ENCODE results near the gene KLHL10.

Gene KLHL10

DNA sequence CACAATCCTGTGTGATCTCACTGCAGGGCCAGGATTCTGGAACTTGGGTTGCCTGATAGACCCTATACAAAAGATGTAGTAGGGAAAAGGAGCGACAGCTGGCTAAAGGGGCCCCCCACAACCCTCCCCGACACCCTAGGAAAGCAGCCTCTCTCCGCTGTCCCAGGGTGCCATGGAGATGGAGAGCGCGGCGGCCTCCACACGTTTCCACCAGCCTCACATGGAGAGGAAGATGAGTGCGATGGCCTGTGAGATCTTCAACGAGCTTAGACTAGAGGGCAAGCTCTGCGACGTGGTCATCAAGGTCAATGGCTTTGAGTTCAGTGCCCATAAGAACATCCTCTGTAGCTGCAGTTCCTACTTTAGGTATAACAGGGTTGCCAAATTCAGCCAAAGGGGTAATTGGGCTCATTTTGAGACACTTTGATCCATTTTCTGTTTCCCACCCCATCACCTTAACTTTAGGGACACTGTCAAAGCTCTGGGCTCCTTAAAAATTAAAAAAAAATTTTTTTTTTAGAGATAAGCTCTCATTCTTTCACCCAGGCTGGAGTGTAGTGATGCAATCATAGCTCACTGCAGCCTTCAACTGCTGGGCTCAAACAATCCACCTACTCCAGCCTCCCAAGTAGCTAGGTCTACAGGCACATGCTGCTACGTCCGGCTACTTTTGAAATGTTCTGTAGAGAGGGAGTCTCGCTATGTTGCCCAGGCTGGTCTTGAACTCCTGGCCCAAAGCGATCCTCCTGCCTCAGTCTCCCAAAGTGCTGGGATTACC, at the start of gene KLHL10:
Gene KLHL10, plus strand, starts transcription at position 65 of the 778 bp plus-strand sequence. Its CDS starts 108 bp downstream, at position 173.
- H3K36me3 ChIP-seq (ENCODE audit: control insufficient read depth, insufficient read depth, low read length), result peaks cover 8% of the 10 kb centered on the region
- H3K4me3 ChIP-seq (ENCODE audit: low read depth, low read length), result no peak within 1 kb of the TSS
- H3K9ac ChIP-seq (ENCODE audit: low read depth, low read length), result no peak within 1 kb of the TSS
- no peak within 1 kb of the TSS for H3K27ac ChIP-seq (ENCODE audit: low read depth, low read length)
- no peaks in the 10 kb centered on the region for H3K9me3 ChIP-seq (ENCODE audit: control insufficient read depth, insufficient read depth, low read length)
- H3K27me3 ChIP-seq (ENCODE audit: control insufficient read depth, insufficient read depth, low read length), result peaks cover 7% of the 10 kb centered on the region
- H3K4me1 ChIP-seq (ENCODE audit: control insufficient read depth, insufficient read depth, low read length), result peaks cover 6% of the 10 kb centered on the region; the same call in 1 of the 2 replicates

DNA sequence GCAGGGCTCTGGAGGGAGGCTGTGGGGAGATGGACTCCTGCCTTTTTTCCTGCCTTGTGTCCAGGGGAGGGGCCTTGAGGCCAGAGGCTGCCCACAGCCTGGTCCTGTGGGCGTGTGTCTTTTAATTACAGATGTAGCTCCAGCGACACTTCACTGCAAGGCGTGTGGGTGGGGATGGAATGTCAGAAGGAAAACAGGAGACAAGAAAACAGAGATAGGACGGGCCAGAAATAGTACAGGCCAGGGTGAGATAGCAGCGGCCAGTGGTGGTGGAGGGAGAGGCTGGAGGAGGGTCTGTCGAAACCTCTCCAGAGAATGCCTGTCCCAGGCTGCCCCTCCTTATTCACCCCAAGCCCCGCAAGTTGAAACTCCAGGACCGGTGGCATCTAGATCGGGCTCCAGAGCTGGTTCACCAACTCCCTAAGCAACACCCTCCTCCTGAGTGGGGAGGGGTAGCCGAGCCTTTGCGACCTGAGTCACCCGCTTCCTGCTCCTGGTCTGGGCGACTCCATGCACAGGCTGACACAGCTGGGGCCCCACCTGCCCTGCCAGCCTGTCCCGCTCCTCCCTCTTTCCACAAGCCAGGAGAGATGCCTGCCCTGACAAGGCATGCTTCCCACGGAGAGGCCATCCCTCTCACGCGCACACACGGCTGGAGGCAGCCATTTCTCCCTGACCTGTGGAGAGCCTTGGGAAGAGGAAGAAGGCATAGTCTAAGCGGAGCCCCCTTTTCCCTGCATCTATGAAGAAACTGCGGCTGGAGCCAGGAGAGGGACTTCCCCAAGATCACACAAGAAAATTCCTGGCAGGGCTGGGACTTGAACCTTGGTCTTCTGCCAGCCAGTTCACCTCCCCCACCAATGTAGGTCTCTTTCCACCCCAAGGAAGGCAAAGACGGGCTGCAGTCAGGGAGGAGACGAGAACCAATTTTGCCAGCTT, 44.5 kb upstream of the KLHL10 start:
- Histone ChIP-seq H3K4me3 (ENCODE audit: low read depth, low read length) (peak overlapping the region; percentile 41), H3K4me1 (ENCODE audit: control insufficient read depth, insufficient read depth, low read length) (peaks cover 19% of the 10 kb centered on the region), H3K27ac (ENCODE audit: low read depth, low read length) (peak overlapping the region; percentile 80), H3K9me3 (ENCODE audit: control insufficient read depth, insufficient read depth, low read length) (no peaks in the 10 kb centered on the region), H3K9ac (ENCODE audit: low read depth, low read length) (no peak overlapping the region), H3K27me3 (ENCODE audit: control insufficient read depth, insufficient read depth, low read length) (peaks cover 17% of the 10 kb centered on the region), H3K36me3 (ENCODE audit: control insufficient read depth, insufficient read depth, low read length) (no peaks in the 10 kb centered on the region)

DNA sequence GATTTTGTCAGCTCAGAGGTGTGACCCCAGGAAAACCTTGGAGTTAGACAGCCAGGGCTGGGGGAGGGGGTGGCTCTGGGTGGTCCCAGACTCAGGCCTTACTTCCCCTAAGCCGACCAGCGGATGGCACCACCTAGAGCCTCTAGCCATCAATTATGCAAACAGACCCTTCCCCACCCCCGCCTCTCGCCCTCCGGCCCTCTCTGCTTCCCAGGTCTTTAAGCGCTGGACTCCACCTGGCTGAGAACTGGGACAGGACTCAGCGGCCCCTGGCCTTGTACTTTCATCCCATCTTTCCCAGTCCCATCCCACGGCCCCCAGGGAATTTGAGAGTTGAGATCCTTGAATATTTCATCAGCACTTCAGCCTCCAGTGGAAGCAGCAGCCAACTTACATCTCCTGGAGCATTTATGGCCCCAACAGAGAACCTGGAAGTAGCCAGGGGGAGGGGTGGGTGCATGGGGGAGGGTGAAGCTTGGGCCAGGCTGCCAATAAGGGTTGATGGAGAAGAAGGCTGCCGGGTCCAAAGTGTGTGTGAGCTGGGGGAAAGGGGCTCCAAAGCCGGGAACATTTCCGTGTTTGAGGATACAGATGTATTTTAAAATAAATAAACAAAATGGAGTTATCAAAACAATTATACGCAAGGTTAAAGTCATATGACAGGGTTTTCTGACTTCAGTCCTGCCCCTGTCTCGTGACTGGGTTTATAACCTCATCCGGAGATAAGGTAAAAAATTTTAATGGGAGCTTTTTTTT, 43.7 kb upstream of the KLHL10 start:
- peaks cover 19% of the 10 kb centered on the region for H3K4me1 ChIP-seq (ENCODE audit: control insufficient read depth, insufficient read depth, low read length)
- H3K9me3 ChIP-seq (ENCODE audit: control insufficient read depth, insufficient read depth, low read length), result no peaks in the 10 kb centered on the region
- H3K9ac ChIP-seq (ENCODE audit: low read depth, low read length), result no peak overlapping the region
- peak overlapping the region; percentile 41 for H3K4me3 ChIP-seq (ENCODE audit: low read depth, low read length)
- H3K27me3 ChIP-seq (ENCODE audit: control insufficient read depth, insufficient read depth, low read length), result peaks cover 17% of the 10 kb centered on the region
- H3K27ac ChIP-seq (ENCODE audit: low read depth, low read length), result peak overlapping the region; percentile 80
- H3K36me3 ChIP-seq (ENCODE audit: control insufficient read depth, insufficient read depth, low read length), result no peaks in the 10 kb centered on the region

DNA sequence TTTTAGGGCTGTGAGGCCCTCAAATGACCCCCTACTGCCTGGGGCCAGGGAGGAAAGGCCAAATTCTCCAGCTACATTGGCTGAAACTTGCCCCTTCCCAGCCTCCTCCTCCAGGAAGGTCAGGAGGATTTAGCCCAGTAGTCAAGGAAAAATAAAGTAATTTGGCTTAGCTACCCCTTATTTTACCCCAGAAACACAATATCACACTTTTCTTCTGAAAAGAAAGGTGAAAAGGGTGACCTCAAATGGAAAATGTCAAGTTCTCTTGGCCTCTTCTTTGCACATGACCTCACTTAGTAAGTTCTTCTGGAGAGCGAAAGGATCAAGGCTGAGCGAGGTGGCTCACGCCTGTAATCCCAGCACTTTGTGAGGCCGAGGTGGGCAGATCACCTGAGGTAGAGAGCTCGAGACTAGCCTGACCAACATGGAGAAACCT, 43.1 kb upstream of the KLHL10 start:
- no peak overlapping the region for H3K27ac ChIP-seq (ENCODE audit: low read depth, low read length)
- H3K4me1 ChIP-seq (ENCODE audit: control insufficient read depth, insufficient read depth, low read length), result peaks cover 19% of the 10 kb centered on the region
- H3K4me3 ChIP-seq (ENCODE audit: low read depth, low read length), result no peak overlapping the region
- no peaks in the 10 kb centered on the region for H3K9me3 ChIP-seq (ENCODE audit: control insufficient read depth, insufficient read depth, low read length)
- peaks cover 17% of the 10 kb centered on the region for H3K27me3 ChIP-seq (ENCODE audit: control insufficient read depth, insufficient read depth, low read length)
- H3K9ac ChIP-seq (ENCODE audit: low read depth, low read length), result no peak overlapping the region
- no peaks in the 10 kb centered on the region for H3K36me3 ChIP-seq (ENCODE audit: control insufficient read depth, insufficient read depth, low read length)

DNA sequence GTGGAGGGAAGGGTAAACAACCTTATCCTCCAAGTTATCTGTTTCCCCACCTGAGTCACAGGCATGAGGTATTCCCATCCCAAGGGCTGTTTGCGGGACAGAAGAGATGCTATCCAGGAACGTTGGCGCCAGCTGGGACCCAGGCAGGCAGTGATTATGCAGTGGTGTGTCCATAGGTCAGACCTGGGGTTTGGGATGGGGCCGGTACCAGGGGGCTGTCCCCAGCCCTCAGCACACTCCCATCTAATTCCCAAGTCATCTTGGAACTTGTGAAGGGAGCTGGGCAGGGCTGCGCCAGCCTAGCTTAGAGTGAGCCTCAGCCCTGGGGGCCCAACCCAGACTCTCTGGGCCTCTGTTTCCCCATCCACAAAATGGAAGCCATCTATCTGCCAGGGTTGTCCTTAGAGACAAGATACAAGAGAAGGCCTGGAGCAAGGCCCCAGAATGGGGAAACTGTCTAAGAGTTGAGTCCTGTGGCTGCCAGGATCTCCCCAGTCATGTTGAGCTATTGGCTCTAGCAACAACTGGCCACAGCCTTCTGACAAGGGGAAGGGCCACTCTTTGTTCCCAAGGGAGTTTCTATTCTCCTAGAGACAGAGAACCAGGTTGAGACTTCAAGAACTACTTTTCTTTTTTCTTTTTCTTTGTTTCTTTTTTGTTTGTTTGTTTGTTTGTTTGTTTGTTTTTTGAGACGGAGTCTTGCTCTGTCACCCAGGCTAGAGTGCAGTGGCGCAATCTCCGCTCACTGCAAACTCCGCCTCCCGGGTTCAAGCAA, 41.3 kb upstream of the KLHL10 start:
- Histone ChIP-seq H3K27ac (ENCODE audit: low read depth, low read length) (no peak overlapping the region), H3K4me3 (ENCODE audit: low read depth, low read length) (no peak overlapping the region), H3K36me3 (ENCODE audit: control insufficient read depth, insufficient read depth, low read length) (no peaks in the 10 kb centered on the region), H3K27me3 (ENCODE audit: control insufficient read depth, insufficient read depth, low read length) (peaks cover 17% of the 10 kb centered on the region), H3K9me3 (ENCODE audit: control insufficient read depth, insufficient read depth, low read length) (no peaks in the 10 kb centered on the region), H3K9ac (ENCODE audit: low read depth, low read length) (no peak overlapping the region), H3K4me1 (ENCODE audit: control insufficient read depth, insufficient read depth, low read length) (peaks cover 24% of the 10 kb centered on the region)

DNA sequence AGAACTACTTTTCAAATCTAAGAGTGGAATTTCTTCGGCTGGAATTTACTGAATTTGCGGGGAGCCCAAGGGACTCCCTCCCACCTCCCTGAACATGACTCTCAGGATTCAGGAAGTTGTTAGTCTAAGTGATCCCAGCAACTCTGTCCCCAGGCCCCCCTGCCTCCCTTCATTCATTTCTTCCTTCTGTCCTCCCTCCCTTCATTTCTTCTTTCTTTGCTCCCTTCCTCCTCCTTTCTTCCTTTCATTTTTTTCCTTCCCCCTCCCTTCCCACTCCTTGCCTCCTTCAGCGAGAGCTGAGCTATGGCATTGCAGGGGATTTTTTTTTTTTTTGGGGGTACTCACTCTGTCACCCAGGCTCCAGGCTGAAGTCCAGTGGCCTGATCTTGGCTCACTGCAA, 40.2 kb upstream of the KLHL10 start:
- Histone ChIP-seq H3K27ac (ENCODE audit: low read depth, low read length) (no peak overlapping the region), H3K36me3 (ENCODE audit: control insufficient read depth, insufficient read depth, low read length) (no peaks in the 10 kb centered on the region), H3K4me1 (ENCODE audit: control insufficient read depth, insufficient read depth, low read length) (peaks cover 26% of the 10 kb centered on the region)

DNA sequence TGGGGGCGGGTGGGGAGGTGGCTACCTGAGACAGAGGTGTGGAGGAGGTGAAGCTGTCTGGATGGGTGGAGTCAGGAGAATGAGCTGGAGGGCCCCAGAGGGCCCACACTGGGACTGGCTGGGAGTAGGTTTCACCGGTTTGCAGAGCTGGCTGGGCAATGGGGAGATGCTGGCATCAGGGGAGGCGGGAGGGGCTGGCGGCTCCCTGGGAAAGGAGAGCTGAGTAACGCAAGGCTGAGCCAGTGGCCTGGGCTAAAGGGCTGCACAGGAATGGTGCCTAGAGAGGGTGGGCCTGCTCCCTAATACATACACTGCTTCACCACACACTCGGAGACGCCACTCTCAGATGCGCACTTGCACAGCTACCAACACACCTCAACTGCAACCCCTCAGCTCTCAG, 38.3 kb upstream of the KLHL10 start:
- Histone ChIP-seq H3K27ac (ENCODE audit: low read depth, low read length) (no peak overlapping the region), H3K4me3 (ENCODE audit: low read depth, low read length) (no peak overlapping the region), H3K4me1 (ENCODE audit: control insufficient read depth, insufficient read depth, low read length) (peaks cover 9% of the 10 kb centered on the region), H3K9me3 (ENCODE audit: control insufficient read depth, insufficient read depth, low read length) (no peaks in the 10 kb centered on the region), H3K36me3 (ENCODE audit: control insufficient read depth, insufficient read depth, low read length) (no peaks in the 10 kb centered on the region), H3K9ac (ENCODE audit: low read depth, low read length) (no peak overlapping the region), H3K27me3 (ENCODE audit: control insufficient read depth, insufficient read depth, low read length) (peaks cover 4% of the 10 kb centered on the region; the same call in 1 of the 2 replicates)

More for the DNA sequence above, 40.2 kb upstream of the KLHL10 start:
- H3K27me3 ChIP-seq (ENCODE audit: control insufficient read depth, insufficient read depth, low read length), result peaks cover 17% of the 10 kb centered on the region
- H3K9me3 ChIP-seq (ENCODE audit: control insufficient read depth, insufficient read depth, low read length), result no peaks in the 10 kb centered on the region
- no peak overlapping the region for H3K4me3 ChIP-seq (ENCODE audit: low read depth, low read length)
- no peak overlapping the region for H3K9ac ChIP-seq (ENCODE audit: low read depth, low read length)

DNA sequence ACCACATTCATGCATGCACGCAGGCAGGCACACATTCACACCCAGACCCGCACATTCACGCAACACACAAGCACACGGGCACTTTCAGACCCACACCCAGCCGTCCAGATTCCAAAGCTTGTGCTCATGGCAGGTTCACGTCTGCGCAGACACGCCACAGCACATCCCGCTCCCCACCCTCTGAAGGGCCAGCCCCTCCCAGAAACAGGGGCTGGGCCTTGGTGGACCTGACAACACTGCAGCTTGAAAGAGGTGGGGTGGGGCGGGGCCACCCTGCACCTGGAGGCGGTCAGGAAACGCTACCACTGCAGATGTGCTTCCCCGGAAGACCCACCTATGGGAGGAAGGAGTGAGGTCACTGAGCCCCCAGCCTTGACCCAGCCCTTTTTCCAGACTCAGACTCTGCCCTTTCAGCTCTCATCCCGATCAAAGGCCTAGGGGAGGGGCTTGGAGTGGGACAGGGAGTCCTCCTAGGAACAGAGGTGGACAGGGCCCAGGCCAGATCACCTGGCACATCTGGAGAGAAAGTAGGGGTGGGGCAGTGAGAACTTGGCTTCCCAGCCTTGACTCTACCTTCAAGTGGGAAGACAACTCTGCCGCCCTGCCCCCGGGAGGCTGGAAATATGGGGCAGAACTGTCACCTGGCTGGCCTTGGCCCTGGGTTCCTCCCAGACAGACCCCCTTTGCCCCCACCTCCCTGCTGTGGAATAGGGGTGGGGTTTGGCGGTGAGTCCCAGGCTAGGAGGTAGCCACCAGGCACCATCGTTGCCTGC, 36.8 kb upstream of the KLHL10 start:
- Histone ChIP-seq H3K27ac (ENCODE audit: low read depth, low read length) (peak overlapping the region; percentile 77), H3K36me3 (ENCODE audit: control insufficient read depth, insufficient read depth, low read length) (no peaks in the 10 kb centered on the region), H3K9ac (ENCODE audit: low read depth, low read length) (no peak overlapping the region), H3K4me1 (ENCODE audit: control insufficient read depth, insufficient read depth, low read length) (peaks cover 7% of the 10 kb centered on the region), H3K27me3 (ENCODE audit: control insufficient read depth, insufficient read depth, low read length) (no peaks in the 10 kb centered on the region), H3K9me3 (ENCODE audit: control insufficient read depth, insufficient read depth, low read length) (no peaks in the 10 kb centered on the region), H3K4me3 (ENCODE audit: low read depth, low read length) (peak overlapping the region; percentile 28; the same call in 1 of the 2 replicates)

DNA sequence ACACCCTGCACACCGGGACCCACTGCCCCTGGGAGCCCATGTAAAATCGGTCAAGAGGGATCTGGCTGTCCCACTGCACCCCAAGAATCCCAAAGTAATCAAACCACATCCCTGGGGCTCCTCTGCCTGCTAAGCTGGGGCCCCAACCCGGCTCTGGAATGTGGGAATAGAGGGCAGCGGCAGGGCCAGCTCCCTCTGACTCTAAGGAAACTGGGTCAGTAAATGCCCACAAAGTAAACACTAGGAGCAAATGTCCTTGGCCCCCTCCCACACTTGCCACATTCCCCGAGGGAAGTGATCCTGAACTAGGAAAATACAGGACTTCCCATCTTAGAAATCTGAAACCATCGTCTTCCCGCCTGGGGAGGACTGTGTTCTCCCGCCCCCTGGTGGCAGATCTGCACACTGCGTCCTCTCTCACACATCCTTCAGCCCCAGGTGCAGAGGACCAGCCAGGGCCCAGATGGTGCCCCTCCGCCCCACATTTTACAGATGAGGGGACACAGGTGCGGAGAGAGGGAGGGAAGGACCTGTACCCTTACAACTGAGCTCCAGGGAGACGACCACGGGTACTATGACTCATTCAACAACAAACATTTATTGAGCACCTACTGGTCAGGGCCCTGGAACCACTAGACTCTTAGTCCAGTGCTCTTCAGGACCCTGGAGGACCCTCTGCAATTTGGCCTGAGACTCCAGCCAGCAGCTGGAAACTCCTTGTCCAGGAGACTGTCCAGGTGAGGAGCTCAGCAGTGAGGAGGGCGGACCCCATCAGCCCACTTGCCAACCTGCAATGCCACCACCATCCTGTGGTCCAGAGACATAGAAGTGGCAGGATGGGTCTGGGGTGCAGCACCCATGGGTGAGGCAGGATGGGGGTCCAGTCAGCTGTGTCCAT, 36.0 kb upstream of the KLHL10 start:
- peaks cover 7% of the 10 kb centered on the region for H3K4me1 ChIP-seq (ENCODE audit: control insufficient read depth, insufficient read depth, low read length)
- no peak overlapping the region for H3K9ac ChIP-seq (ENCODE audit: low read depth, low read length)
- H3K36me3 ChIP-seq (ENCODE audit: control insufficient read depth, insufficient read depth, low read length), result peaks cover 3% of the 10 kb centered on the region
- peak overlapping the region; percentile 77 for H3K27ac ChIP-seq (ENCODE audit: low read depth, low read length)
- no peaks in the 10 kb centered on the region for H3K9me3 ChIP-seq (ENCODE audit: control insufficient read depth, insufficient read depth, low read length)
- H3K27me3 ChIP-seq (ENCODE audit: control insufficient read depth, insufficient read depth, low read length), result no peaks in the 10 kb centered on the region
- peak overlapping the region; percentile 28; the same call in 1 of the 2 replicates for H3K4me3 ChIP-seq (ENCODE audit: low read depth, low read length)
